Measurements from ENCODE around the gene TPTE2.

- TF ChIP-seq ZNF331 (CRISPR knock-in tag; IDR thresholded peaks at IDR 0.05; ENCODE audit: low read depth) (no peak), CTCF (conservative IDR thresholded peaks at IDR 0.05; ENCODE audit: low read depth in 2 of 2) (no peak), POLR2AphosphoS5 (IDR thresholded peaks at IDR 0.05; ENCODE audit: low read depth) (no peak), REST (IDR thresholded peaks at IDR 0.05; ENCODE audit: unreplicated experiment) (no peak), JUNB (IDR thresholded peaks at IDR 0.05; ENCODE audit: unreplicated experiment) (no peak), EZH2 (IDR thresholded peaks at IDR 0.05; ENCODE audit: low read depth, unreplicated experiment) (no peak), STAT1 (IDR thresholded peaks at IDR 0.05; ENCODE audit: unreplicated experiment) (no peak), EZH2phosphoT487 (IDR thresholded peaks at IDR 0.05; ENCODE audit: unreplicated experiment) (no peak), CREB1 (CRISPR knock-in tag; IDR thresholded peaks at IDR 0.05; ENCODE audit: low read depth) (no peak), ETS1 (IDR thresholded peaks at IDR 0.05) (no peak), ZNF114 (CRISPR knock-in tag; IDR thresholded peaks at IDR 0.05) (no peak)
Observed at GRCh38 chr13:19596960-19597361, 35.6 kb upstream of the TPTE2 start.
